ENCODE data around the gene STING1.

DNA sequence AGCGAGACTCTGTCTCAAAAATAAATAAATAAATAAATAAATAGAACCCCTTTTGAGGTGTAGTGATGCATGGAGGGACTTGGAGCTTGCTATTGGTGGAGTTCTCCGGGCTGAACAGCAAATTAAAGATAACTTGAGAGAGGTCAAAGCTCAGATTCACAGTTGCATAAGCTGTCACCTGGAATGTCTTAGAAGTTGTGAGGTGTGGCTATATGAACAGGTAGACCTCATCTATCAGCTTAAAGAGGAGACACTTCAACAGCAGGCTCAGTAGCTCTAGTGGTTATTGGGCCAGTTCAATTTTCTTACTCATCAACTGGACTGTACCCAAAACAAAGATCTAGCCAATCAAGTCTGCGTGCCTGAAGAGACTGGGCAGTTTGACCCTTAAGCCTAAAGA, 11.7 kb upstream of the STING1 start:
- TF ChIP-seq POLR2AphosphoS5 (IDR thresholded peaks at IDR 0.05; ENCODE audit: low read depth, low read length) (no peak), POLR2A (IDR thresholded peaks at IDR 0.05; ENCODE audit: low read depth, low read length) (no peak)

Data from GM12892 (cell line).